T-helper 1 cell treated with Interleukin-12 subunit alpha and Interleukin-12 subunit beta and Interleukin-4 antibody, amounts not matched to agents 30 ng/mL and 1 ng/mL, for 36 hours (primary cell): ENCODE data around the gene KIF26A. TPM values are rescaled to one million over a fixed set of nuclear protein-coding genes. Genes with fewer than 3 reads are reported as not detected.

Experiments used
- intact Hi-C: fragments of 100-400 bp; cut with micrococcal nuclease; formaldehyde crosslinking; loops from one replicate; pipeline ENCODE4 v1.15.1; 2024
- total RNA-seq: library from RNA; stranded (reverse); gene quantifications from 2 replicates; pipeline ENCODE4 v1.2.3, GENCODE V29; 2022

KIF26A gene
- total RNA-seq, 1 donor from 2014 or later: 0.66 TPM

DNA sequence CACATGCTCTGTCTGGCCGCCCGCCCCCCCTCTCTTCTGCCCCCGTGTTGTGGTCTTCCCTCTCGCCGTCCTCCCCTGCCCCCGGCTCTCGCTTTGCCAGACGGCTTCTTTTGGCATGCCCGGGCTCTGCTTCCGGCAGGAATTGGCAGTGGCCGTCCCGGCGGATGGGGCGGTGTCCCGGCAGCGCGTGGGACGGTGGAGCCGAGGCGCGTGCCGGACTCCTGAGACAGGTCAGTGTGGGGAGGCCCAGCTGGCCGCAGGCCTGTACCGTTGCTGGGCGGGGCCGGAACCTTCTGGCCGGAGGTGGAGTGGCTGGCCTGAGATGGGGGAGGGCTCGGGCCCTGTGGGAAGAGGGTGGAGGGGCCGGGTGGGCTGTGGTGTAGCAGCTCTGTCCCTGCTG lies 17.1 kb downstream of the KIF26A start:
- intact Hi-C loops: no loop called here

GRCh38 chr14:104156142-104156541 lies 17.8 kb downstream of the KIF26A start:
- intact Hi-C loops: no loop called here

DNA sequence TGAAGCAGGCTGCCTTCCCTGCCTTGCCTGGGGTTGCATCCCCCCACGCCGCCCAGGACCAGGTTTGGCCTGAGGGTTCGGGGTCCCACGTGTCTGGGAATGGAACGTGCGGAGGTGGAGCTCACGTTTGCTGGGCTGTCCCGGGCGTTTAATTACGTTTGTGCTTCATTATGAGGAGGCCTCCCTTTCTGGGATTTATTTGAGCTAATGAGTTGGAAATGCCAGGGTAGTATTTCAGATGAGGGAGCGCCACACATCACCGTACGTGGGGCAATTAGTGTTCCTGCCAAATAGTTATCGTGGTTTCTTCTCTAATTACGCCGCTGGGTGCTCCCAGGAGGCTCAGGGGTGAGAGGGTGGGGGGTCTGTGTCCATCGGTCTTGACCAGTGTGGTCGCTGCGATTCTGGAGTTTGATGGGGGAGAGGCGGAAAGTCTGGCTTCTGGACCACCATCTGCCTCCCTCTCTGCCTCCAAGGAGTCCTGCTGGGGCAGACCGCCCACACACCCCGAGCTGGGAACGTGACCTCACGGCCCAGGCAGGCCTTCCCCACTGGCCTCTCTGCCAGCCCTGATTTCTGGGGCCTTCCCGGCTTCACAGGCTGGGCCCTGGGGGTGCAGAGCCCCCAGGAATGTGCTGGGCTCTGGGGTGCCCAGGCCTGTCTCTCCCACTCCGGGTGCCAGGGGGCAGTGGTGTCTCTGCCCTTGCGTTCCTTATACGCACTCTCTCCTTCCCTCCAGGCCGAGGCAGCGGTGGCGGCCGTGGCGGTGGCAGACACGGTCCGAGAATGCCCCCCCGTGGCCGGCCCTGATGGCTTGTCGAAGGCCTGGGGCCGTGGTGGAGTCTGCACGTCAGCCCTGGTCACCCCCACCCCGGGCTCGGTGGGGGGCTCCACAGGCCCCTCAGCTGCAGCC lies 18.9 kb downstream of the KIF26A start:
- intact Hi-C loops: no loop called here

DNA sequence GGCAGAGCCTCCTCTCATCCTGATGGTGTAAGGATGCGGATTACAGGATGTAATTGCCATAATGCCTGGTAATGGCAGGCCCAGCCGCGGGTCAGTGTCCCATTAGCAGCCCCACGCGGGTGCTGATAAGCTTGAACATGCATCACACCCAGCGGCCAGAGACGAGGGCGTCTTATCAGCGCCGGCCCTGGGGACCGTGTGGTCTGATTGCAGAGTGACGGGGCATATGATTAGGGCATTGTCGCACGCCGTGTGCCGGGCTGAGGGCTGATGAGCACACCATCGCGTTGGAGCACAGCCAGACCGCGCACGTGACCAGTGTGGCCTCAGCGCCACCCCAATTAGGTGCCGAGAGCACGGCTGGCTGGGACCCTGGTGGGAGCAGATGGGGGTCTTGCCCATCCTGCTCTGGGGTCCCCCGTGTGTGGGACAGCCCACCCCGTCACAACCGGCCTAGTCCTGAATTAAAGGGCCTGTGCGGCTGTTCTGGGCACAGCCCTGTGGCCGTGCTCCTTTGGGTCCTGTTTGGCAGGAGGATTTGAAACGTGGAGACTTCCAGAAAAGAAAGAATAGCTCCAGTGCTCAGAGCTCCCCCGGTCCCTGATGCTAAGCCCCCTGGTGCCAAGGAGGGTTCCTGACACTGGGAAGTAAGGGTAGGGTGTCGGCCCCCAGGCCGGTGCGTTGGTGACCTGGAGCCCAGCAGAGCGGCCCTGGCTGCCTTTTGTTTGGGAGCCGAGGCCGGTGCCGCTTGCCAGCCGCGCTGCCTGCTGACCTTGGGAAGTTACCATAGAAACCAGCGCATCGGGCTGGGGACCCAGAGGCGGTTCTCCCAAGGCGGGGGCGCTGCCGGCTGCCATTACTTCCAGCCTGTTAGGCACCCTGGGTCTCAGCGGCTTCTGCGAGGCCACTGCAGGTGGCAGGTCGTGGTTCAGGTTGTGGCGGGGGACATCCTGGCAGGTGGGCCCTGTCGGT lies 20.7 kb downstream of the KIF26A start:
- intact Hi-C loops: no loop called here

GRCh38 chr14:104159990-104160389 lies 21.6 kb downstream of the KIF26A start:
- intact Hi-C loops: no loop called here

DNA sequence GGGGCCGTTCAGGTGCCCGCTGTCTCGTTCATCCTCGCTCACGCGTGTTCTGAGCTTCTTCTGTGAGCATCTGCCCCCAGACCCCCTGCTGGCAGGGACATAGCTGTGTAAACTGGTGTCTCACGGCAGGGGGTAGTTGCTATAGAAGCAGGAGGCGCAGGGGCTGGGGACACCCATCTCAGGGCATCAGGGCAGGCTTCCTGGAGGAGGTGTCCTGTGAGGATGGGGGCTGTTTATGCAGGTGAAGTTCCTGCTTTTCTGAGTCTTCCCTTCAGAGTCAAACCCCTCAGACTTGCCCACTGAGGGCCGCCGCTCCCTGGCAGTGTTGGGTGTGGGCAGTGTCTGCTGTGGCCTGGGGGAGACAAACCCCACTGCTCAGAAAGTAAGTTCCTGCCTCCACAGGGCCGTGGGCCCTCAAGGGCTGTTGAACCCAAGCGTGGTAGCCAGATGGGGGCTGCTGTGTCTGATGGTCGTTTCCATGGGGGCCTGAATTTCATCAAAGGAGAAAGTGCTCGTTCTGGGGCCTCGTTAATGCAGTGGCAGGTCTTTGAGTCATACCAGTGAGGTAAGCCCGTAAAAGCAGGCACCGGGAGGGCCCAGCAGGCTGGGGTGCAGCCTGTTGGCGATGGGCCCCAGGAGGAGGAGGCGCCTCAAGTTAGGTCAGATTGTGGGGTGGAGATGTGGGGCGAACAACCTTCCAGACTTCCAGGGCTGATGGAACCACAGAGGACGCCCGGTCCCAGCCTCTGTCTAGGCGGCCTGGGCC lies 23.4 kb downstream of the KIF26A start:
- intact Hi-C loops: no loop called here

DNA sequence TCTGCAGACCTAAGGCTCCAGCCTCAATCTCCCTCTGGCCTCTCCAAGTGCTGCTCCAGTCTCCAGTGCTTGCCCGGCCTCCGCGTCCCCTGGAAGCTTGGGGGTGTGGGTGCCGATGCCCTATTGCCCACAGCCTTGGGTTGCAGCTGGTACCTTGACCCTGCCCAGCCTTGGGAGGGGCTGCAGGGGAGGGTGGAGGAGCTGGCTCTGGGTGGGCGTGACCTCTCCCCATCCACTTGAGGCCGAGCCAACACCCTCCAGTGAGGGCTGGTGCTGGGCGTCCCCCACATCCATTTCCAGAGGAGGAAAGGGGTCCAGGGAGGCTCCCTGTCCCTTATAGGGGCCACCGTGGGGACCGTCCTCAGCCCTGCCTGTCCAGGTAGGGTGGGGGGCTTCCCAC lies 24.1 kb downstream of the KIF26A start:
- intact Hi-C loops: no loop called here

GRCh38 chr14:104163541-104163940 lies 25.2 kb downstream of the KIF26A start:
- intact Hi-C loops: no loop called here

GRCh38 chr14:104164041-104164440 lies 25.7 kb downstream of the KIF26A start:
- intact Hi-C loops: no loop called here

GRCh38 chr14:104164512-104164911 lies 26.1 kb downstream of the KIF26A start:
- intact Hi-C loops: no loop called here

DNA sequence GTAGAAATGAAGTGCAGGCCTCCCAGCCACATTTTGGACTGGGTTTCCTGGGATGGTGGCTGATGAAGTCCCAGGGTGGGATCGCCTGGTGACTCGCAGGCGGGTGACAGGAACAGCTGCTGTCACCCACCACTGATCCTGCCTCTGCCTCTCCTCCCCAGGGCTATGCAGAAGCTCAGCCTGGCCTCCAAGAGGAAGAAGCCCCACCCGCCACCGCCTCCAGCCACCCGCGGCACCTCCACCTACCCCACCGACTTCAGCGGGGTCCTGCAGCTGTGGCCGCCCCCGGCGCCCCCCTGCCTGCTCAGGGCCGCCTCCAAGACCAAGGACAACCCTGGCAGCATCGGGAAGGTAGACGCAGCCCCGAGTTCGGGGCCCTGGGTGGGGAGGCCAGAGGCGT lies 28.3 kb downstream of the KIF26A start:
- intact Hi-C loops: no loop called here

- intact Hi-C loops: no loop called here
Measured at GRCh38 chr14:104168603-104169002, 30.2 kb downstream of the KIF26A start.

- intact Hi-C loops: no loop called here
Measured at GRCh38 chr14:104169005-104169698, 30.8 kb downstream of the KIF26A start.

DNA sequence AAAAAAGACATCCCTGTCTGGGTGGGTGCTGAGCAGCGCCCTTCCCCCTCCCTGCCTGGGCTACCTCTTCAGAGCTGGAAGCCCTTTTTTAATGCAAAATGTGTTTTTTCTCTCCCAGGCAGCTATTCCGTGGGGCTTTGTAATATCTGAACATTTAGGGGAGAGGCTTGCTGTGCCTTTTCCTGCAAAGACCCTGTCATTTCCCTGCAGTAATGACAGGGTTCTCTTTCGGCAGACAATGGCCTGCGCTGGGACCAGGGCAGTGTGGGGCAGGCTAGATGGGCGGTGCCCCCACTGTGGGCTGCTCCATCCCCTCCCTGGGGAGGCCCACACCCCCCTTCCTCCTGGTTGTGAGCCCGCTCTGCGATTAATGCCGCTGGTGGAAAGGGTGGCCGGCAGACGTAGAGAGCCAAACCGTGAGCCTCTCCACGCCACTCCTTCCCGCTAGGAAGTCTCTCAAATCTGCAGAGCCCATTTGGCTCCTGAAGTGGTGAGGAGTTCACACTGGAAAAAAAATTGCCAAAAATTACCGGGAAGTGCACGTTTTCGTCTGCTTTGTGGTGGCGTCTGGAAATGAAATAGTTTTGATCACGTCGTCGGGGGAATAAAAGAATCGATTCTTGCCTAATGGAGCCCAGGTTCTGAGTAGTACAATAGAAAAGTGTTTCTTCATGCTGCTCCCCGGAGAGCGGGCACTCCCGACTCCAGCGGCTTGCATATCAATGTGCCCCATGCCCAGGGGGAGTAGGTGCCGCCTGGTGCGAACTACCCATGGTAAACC lies 31.5 kb downstream of the KIF26A start:
- intact Hi-C loops: no loop called here

DNA sequence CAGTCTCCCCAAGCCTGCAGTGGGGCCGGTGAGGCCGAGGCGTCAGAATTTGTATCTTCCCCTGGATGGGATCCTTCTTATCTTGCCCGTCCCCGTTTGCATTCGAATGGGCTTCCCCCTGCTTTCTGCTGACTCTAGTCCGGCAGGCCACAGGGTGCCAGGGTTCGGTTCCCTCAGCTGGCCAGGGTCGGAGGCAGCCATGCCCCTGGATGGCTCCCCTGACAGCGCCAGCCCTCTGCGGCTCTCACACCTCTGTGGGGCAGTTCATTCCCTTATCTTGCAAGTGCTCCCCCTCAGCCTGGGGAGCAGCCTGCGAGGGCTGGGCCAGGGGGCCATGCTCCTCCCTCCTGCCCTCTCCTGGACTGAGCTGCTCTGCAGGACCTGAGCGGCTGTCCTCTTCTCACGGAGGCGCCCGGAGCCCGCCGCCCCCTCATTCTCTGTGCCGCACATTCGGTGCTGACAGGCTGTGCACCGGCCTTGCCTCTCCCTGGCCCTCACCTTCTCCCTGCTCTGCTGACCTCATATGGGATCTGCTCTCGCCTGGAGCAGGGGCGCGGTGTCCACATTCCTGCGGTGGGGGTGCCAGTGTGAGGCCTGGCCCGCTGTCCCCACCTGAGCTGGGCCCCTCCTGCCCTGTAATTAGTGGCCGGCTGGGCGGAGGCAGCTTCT lies 32.8 kb downstream of the KIF26A start:
- intact Hi-C loops: no loop called here

GRCh38 chr14:104171895-104172294 lies 33.5 kb downstream of the KIF26A start:
- intact Hi-C loops: no loop called here

DNA sequence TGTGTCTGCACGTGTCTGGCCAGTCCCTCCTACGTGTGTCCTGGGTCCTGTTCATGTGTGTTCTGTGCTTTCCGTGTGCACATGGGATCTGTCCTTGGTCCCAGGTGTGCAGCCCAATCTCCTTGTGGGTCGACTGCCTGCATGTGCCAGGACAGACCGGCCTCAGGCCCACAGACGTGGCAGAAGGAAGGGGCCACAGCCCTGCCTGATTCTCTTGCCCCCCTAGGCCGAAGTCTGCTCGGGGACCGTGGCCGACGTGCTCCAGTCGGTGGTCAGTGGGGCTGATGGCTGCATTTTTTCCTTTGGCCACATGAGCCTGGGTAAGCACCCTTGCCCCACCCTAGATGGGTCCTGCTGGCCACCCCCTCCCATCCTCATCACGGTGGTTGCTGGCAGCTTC lies 34.0 kb downstream of the KIF26A start:
- intact Hi-C loops: no loop called here

- intact Hi-C loops: no loop called here
Measured at GRCh38 chr14:104172880-104173279, 34.5 kb downstream of the KIF26A start.

DNA sequence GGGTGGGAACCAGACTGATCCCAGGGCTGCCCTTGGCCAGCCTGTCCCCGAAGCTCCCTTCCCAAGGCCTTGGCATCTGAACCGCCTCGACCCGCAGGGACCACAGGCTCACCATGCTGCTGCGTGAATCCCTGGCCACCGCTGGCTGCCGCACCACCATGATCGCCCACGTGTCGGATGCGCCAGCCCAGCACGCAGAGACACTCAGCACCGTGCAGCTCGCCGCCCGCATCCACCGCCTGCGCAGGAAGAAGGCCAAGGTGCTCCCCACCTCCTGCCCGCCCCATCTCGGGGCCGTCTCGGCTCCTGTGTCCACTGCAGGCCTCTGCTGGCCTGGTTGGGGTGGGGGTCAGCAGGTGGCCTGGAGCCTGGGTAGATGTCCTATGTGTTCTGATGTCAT lies 35.7 kb downstream of the KIF26A start:
- intact Hi-C loops: no loop called here
